Neural progenitor cell (in vitro differentiated cells): ENCODE measurements around the gene SAMD10. TPM values are rescaled to one million over a fixed set of nuclear protein-coding genes. Genes with fewer than 3 reads are reported as not detected.

Source experiments
- DNase-seq: peaks from one replicate; pipeline ENCODE4 v3.0.0-alpha.2; 2016; ENCODE audit warnings: low spot score
- H2AFZ ChIP-seq: fragments of 200-600 bp; sonication (generic); replicated peaks from 2 replicates; pipeline ENCODE4 v1.6.1; 2016; ENCODE audit warnings: antibody characterized with exemption
- H3F3A ChIP-seq: fragments of 200-600 bp; sonication (generic); 2 replicates; pipeline ENCODE4 v1.6.1; 2016; ENCODE audit warnings: antibody characterized with exemption, low read depth
- H3K27ac ChIP-seq: fragments of 200-600 bp; sonication (generic); 2 replicates; pipeline ENCODE4 v1.5.1; 2016; ENCODE audit warnings: mild to moderate bottlenecking
- H3K27me3 ChIP-seq: fragments of 200-600 bp; sonication (generic); 2 replicates; pipeline ENCODE4 v1.6.1; 2016; ENCODE audit warnings: mild to moderate bottlenecking, moderate library complexity
- H3K36me3 ChIP-seq: fragments of 200-600 bp; sonication (generic); 2 replicates; pipeline ENCODE4 v1.5.1; 2016
- H3K4me1 ChIP-seq: fragments of 200-600 bp; sonication (generic); 2 replicates; pipeline ENCODE4 v1.6.1; 2016; ENCODE audit warnings: mixed run types
- H3K4me2 ChIP-seq: fragments of 200-600 bp; sonication (generic); 2 replicates; pipeline ENCODE4 v1.6.1; 2016
- H3K4me3 ChIP-seq: fragments of 200-600 bp; sonication (generic); 2 replicates; pipeline ENCODE4 v1.5.1; 2016
- H3K79me2 ChIP-seq: fragments of 200-600 bp; sonication (generic); 2 replicates; pipeline ENCODE4 v1.6.1; 2016; ENCODE audit warnings: low read depth
- H3K9ac ChIP-seq: fragments of 200-600 bp; sonication (generic); 2 replicates; pipeline ENCODE4 v1.6.1; 2016
- H3K9me3 ChIP-seq: fragments of 200-600 bp; sonication (generic); 2 replicates; pipeline ENCODE4 v1.5.1; 2016; ENCODE audit warnings: low read depth
- H4K20me1 ChIP-seq: fragments of 200-600 bp; sonication (generic); 2 replicates; pipeline ENCODE4 v1.6.1; 2016; ENCODE audit warnings: low read depth
- H3K27ac Mint-ChIP-seq: 3 replicates; pipeline ENCODE4 v1.8.0; 2021; ENCODE audit warnings: mixed read lengths
- H3K27me3 Mint-ChIP-seq: 2 replicates; pipeline ENCODE4 v1.8.0; 2022; ENCODE audit warnings: low read depth, mild to moderate bottlenecking, inconsistent platforms, moderate library complexity, mixed read lengths; ENCODE audit not compliant: insufficient read depth
- H3K36me3 Mint-ChIP-seq: 3 replicates; pipeline ENCODE4 v1.8.0; 2021; ENCODE audit warnings: mixed read lengths
- H3K4me1 Mint-ChIP-seq: 3 replicates; pipeline ENCODE4 v1.8.0; 2021; ENCODE audit warnings: mixed read lengths
- H3K4me3 Mint-ChIP-seq: 3 replicates; pipeline ENCODE4 v1.8.0; 2021; ENCODE audit warnings: mild to moderate bottlenecking, moderate library complexity, mixed read lengths
- H3K9me3 Mint-ChIP-seq: 3 replicates; pipeline ENCODE4 v1.8.0; 2020; ENCODE audit warnings: mixed read lengths
- CTCF ChIP-seq: fragments of 200-600 bp; sonication (generic); IDR thresholded peaks from 2 replicates; pipeline ENCODE4 v1.5.1; 2017; ENCODE audit warnings: antibody characterized with exemption, mild to moderate bottlenecking
- EZH2 ChIP-seq: fragments of 200-600 bp; sonication (generic); IDR thresholded peaks from 2 replicates; pipeline ENCODE4 v1.6.1; 2017; ENCODE audit warnings: antibody characterized with exemption, mild to moderate bottlenecking, moderate library complexity
- EZH2phosphoT487 ChIP-seq: fragments of 200-600 bp; sonication (generic); IDR thresholded peaks from 2 replicates; pipeline ENCODE4 v1.6.1; 2017; ENCODE audit warnings: antibody characterized with exemption
- total RNA-seq: library from RNA; depleted of rRNA; stranded (reverse); fragments of >200 nt; gene quantifications from 2 replicates; pipeline ENCODE4 v1.2.3, GENCODE V29; 2015; ENCODE audit warnings: low replicate concordance

Gene SAMD10
- total RNA-seq, 1 donor from 2014 or later, result 0.19 TPM

GRCh38 chr20:63950701-63951397 is 28.6 kb downstream of the SAMD10 start:
- Mint-ChIP-seq H3K4me1 (peaks cover 32% of the 10 kb centered on the region), H3K36me3 (peaks cover 3% of the 10 kb centered on the region), H3K27me3 (peaks cover 9% of the 10 kb centered on the region), H3K27ac (no peak overlapping the region), H3K9me3 (no peaks in the 10 kb centered on the region), H3K4me3 (no peak overlapping the region)
- Histone ChIP-seq H3K4me3 (no peak overlapping the region), H3F3A (peaks cover 24% of the 10 kb centered on the region), H3K9ac (no peak overlapping the region), H3K79me2 (peaks cover 81% of the 10 kb centered on the region), H3K36me3 (no peaks in the 10 kb centered on the region), H3K4me2 (no peak overlapping the region), H3K9me3 (no peaks in the 10 kb centered on the region), H3K27me3 (no peaks in the 10 kb centered on the region), H4K20me1 (peaks cover 88% of the 10 kb centered on the region), H3K4me1 (peaks cover 18% of the 10 kb centered on the region), H2AFZ (no peak overlapping the region), H3K27ac (no peak overlapping the region)
- no peak for TF ChIP-seq CTCF
- no peak for TF ChIP-seq EZH2
- no peak for TF ChIP-seq EZH2phosphoT487
- no peak for DNase-seq

- peaks cover 68% of the 10 kb centered on the region for H4K20me1 ChIP-seq
- H3K4me3 Mint-ChIP-seq, result no peak overlapping the region
Measured at GRCh38 chr20:63947638-63948456, 31.6 kb downstream of the SAMD10 start.

DNA sequence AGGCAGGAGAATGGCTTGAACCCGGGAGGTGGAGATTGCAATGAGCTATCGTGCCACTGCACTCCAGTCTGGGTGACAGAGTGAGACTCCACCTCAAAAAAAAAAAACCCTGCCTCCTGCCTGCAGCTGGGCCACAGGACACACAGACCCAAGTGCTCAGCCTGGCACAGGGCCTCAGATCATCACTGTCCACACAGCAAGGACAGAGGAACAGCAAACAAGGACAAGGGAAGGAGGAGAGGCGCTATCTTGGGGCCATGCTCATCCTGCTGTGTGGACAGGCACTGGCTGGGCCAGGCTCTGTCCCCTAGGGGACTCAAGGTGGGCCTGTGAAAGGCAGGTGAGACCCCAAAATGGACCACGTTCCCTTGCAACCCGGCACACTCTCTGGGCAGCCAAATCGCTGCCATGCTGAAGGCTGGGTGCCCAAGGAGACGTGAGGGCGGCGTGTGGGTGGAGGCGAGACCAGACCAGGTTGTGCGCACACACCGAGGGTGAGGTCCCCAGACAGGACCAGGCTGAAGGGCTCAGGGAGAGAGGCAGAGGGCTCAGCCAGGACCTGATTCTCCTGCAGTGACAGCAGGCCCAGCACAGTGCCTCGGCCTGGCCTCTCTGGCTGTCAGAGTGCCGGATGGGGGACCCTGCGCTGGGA is 32.3 kb downstream of the SAMD10 start:
- H3K27ac Mint-ChIP-seq, result peak overlapping the region; percentile 57
- Histone ChIP-seq H3K27me3 (no peaks in the 10 kb centered on the region), H4K20me1 (peaks cover 67% of the 10 kb centered on the region), H3K9me3 (no peaks in the 10 kb centered on the region), H3K27ac (no peak overlapping the region), H3K4me2 (no peak overlapping the region), H3K4me3 (no peak overlapping the region), H3F3A (peaks cover 24% of the 10 kb centered on the region), H3K36me3 (no peaks in the 10 kb centered on the region), H2AFZ (no peak overlapping the region), H3K9ac (no peak overlapping the region), H3K79me2 (peaks cover 43% of the 10 kb centered on the region), H3K4me1 (peaks cover 13% of the 10 kb centered on the region)
- no peaks in the 10 kb centered on the region for H3K9me3 Mint-ChIP-seq
- no peak overlapping the region for H3K4me3 Mint-ChIP-seq
- no peaks in the 10 kb centered on the region for H3K36me3 Mint-ChIP-seq
- no peak for DNase-seq
- TF ChIP-seq CTCF (no peak), EZH2 (no peak), EZH2phosphoT487 (no peak)
- peaks cover 15% of the 10 kb centered on the region for H3K27me3 Mint-ChIP-seq
- H3K4me1 Mint-ChIP-seq, result peaks cover 20% of the 10 kb centered on the region

More at GRCh38 chr20:63947638-63948456, 31.6 kb downstream of the SAMD10 start:
- DNase-seq, result no peak
- Mint-ChIP-seq H3K27ac (peak overlapping the region; percentile 50), H3K4me1 (peaks cover 18% of the 10 kb centered on the region), H3K27me3 (peaks cover 15% of the 10 kb centered on the region), H3K9me3 (no peaks in the 10 kb centered on the region), H3K36me3 (no peaks in the 10 kb centered on the region)
- H3K4me2 ChIP-seq, result no peak overlapping the region
- H3K79me2 ChIP-seq, result peaks cover 51% of the 10 kb centered on the region
- no peak overlapping the region for H3K9ac ChIP-seq
- no peaks in the 10 kb centered on the region for H3K27me3 ChIP-seq
- no peak overlapping the region for H2AFZ ChIP-seq
- H3K4me3 ChIP-seq, result no peak overlapping the region
- no peaks in the 10 kb centered on the region for H3K9me3 ChIP-seq
- H3F3A ChIP-seq, result peaks cover 18% of the 10 kb centered on the region
- H3K4me1 ChIP-seq, result peaks cover 13% of the 10 kb centered on the region
- H3K27ac ChIP-seq, result no peak overlapping the region
- H3K36me3 ChIP-seq, result no peaks in the 10 kb centered on the region
- no peak for TF ChIP-seq EZH2phosphoT487
- no peak for TF ChIP-seq CTCF
- TF ChIP-seq EZH2, result no peak
